Body of pancreas (tissue), 4 donors: ENCODE data around the gene CXXC5. TPM values are rescaled to one million over a fixed set of nuclear protein-coding genes. Genes with fewer than 3 reads are reported as not detected.

Source experiments
- ATAC-seq: fragments of 150-250 bp; one replicate; pipeline ENCODE4 v1.9.1; 2016
- DNase-seq, 4 donors: peaks; one replicate each; pipeline ENCODE4 v3.0.0-alpha.2; 2019
- H3K27ac ChIP-seq, 4 donors: fragments of 200-600 bp; sonication (generic); 1 replicate in 3 of 4; 2 replicates in 1 of 4; pipeline versions ENCODE4 v1.5.1 to v1.6.1; 2016 to 2019; ENCODE audit warnings: mild to moderate bottlenecking in 1 of 4, mixed read lengths in 1 of 4, moderate library complexity in 1 of 4
- H3K27me3 ChIP-seq, 2 donors: fragments of 200-600 bp; sonication (generic); one replicate each; pipeline ENCODE4 v1.6.0; 2016; ENCODE audit warnings: mild to moderate bottlenecking in 1 of 2
- H3K36me3 ChIP-seq, 2 donors: fragments of 200-600 bp; sonication (generic); replicated peaks in 1 of 2; 2 replicates each; pipeline ENCODE4 v1.5.1; 2016; ENCODE audit warnings: low read depth in 2 of 2; ENCODE audit not compliant: insufficient read depth in 1 of 2
- H3K4me1 ChIP-seq: fragments of 200-600 bp; sonication (generic); one replicate; pipeline ENCODE4 v1.6.0; 2016
- H3K4me3 ChIP-seq, 2 donors: fragments of 200-600 bp; sonication (generic); 1 replicate in 1 of 2; 2 replicates in 1 of 2; pipeline ENCODE4 v1.5.1; 2016 to 2019
- H3K9me3 ChIP-seq, 3 donors: fragments of 200-600 bp; sonication (generic); 1 replicate in 2 of 3; 2 replicates in 1 of 3; pipeline ENCODE4 v1.5.1; 2016
- POLR2A ChIP-seq, 3 donors: fragments of 450-650 bp; IDR thresholded peaks; one replicate each; pipeline ENCODE4 v1.6.1; 2016; ENCODE audit warnings: antibody characterized with exemption in 3 of 3, mild to moderate bottlenecking in 2 of 3
- WGBS, 2 donors: methylation state at CpG; one replicate each; pipeline ENCODE4 v1.1.5; 2017; 5-methylcytosine and 5-hydroxymethylcytosine counted together
- intact Hi-C: fragments of 100-400 bp; cut with DNase I; formaldehyde crosslinking; loops from one replicate; pipeline ENCODE4 v1.15.1; 2023
- total RNA-seq, 2 donors: library from RNA; depleted of rRNA; stranded (reverse); fragments of >200 nt; gene quantifications; one replicate each; pipeline ENCODE4 v1.1.0, GENCODE V29; 2016
- TF ChIP-seq, protein P1 (sequence below), 7 experiments: fragments of 450-650 bp in 4 of 7; fragments of 200-600 bp in 3 of 7; sonication (generic) in 3 of 7; IDR thresholded peaks; one replicate each; pipeline ENCODE4 v1.5.1; 2016 to 2019; ENCODE audit warnings: antibody characterized with exemption in 7 of 7

Gene CXXC5
- total RNA-seq, 2 donors from 2014 or later, result 86.6 to 87.7 TPM

DNA sequence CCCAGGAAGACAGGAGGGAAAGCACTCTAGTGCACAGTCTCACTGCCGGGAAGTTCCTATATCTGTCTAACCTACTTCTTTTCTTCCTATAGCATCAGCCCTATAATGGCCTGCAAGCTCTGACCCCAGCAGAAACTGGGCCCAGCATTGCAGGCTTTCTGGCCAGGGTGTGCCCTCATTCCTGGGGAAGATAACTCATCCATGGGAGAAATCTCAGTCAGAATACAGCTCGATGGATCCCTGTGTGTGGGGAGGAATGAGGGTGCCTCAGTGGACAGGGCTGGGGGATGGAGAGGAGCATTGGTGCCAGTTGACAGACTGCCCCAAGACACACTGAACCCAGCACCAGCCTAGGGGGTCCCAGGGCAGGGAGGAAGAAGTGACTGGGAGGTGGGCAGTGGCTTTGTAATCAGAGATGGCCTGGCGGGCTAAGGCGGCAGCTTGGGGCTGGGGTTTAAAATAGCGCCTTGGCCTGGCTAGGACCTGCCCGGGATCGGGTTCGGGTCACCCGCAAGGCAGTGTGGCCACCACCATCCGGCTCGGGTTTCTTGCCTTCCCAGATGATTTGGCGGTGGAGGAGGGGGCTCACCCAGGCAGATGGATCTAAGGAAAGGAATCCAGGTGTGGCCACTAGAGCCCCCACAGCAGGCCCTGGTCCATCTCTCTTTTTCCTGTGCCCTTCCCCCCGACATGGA is 7.6 kb upstream of the CXXC5 start:
- H3K4me3 ChIP-seq, result no peak overlapping the region
- intact Hi-C loops, result no loop called here
- no peaks in the 10 kb centered on the region for H3K36me3 ChIP-seq
- no peaks in the 10 kb centered on the region for H3K27me3 ChIP-seq
- 88 to 89% methylated on average over 9 to 13 of the region's 13 CpGs for WGBS, 2 donors
- DNase-seq (peak in 2 of 4 donors; percentile 5 to 12), ATAC-seq (no peak)
- peaks cover 84% of the 10 kb centered on the region for H3K4me1 ChIP-seq
- peak overlapping the region; percentile 91 to 98 (median 98) for H3K27ac ChIP-seq
- H3K9me3 ChIP-seq, result no peaks in the 10 kb centered on the region
- no peak for TF ChIP-seq POLR2A (IDR thresholded peaks at IDR 0.05)
- TF ChIP-seq, protein P1, sequence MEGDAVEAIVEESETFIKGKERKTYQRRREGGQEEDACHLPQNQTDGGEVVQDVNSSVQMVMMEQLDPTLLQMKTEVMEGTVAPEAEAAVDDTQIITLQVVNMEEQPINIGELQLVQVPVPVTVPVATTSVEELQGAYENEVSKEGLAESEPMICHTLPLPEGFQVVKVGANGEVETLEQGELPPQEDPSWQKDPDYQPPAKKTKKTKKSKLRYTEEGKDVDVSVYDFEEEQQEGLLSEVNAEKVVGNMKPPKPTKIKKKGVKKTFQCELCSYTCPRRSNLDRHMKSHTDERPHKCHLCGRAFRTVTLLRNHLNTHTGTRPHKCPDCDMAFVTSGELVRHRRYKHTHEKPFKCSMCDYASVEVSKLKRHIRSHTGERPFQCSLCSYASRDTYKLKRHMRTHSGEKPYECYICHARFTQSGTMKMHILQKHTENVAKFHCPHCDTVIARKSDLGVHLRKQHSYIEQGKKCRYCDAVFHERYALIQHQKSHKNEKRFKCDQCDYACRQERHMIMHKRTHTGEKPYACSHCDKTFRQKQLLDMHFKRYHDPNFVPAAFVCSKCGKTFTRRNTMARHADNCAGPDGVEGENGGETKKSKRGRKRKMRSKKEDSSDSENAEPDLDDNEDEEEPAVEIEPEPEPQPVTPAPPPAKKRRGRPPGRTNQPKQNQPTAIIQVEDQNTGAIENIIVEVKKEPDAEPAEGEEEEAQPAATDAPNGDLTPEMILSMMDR (IDR thresholded peaks at IDR 0.05), result no peak

- WGBS, 2 donors, result 88 to 95% methylated on average over 5 to 6 of the region's 6 CpGs
- DNase-seq (peak in 1 of 4 donors; percentile 4), ATAC-seq (no peak)
- TF ChIP-seq POLR2A (IDR thresholded peaks at IDR 0.05), result no peak
- TF ChIP-seq, protein P1 (IDR thresholded peaks at IDR 0.05), result no peak
- Histone ChIP-seq H3K4me3 (no peak overlapping the region), H3K36me3 (no peaks in the 10 kb centered on the region), H3K27ac (peak overlapping the region in 2 of 4 donors; percentile 7 to 13), H3K4me1 (peaks cover 78% of the 10 kb centered on the region), H3K27me3 (no peaks in the 10 kb centered on the region), H3K9me3 (no peaks in the 10 kb centered on the region)
- intact Hi-C loops, result no loop called here
These were observed 6.8 kb upstream of the CXXC5 start for GRCh38 chr5:139641116-139642080.

GRCh38 chr5:139642213-139642612 is 5.9 kb upstream of the CXXC5 start:
- H3K4me3 ChIP-seq, result no peak overlapping the region
- no peaks in the 10 kb centered on the region for H3K36me3 ChIP-seq
- DNase-seq, result peak in 1 of 4 donors; percentile 2
- ATAC-seq, result no peak
- no peaks in the 10 kb centered on the region for H3K27me3 ChIP-seq
- peak overlapping the region; percentile 77 to 86 (median 83) for H3K27ac ChIP-seq
- WGBS, 2 donors, result 54 to 88% methylated on average over 3 to 7 of the region's 7 CpGs
- peaks cover 79% of the 10 kb centered on the region for H3K4me1 ChIP-seq
- intact Hi-C loops, result no loop called here
- no peaks in the 10 kb centered on the region for H3K9me3 ChIP-seq
- TF ChIP-seq, protein P1 (IDR thresholded peaks at IDR 0.05), result no peak
- no peak for TF ChIP-seq POLR2A (IDR thresholded peaks at IDR 0.05)

DNA sequence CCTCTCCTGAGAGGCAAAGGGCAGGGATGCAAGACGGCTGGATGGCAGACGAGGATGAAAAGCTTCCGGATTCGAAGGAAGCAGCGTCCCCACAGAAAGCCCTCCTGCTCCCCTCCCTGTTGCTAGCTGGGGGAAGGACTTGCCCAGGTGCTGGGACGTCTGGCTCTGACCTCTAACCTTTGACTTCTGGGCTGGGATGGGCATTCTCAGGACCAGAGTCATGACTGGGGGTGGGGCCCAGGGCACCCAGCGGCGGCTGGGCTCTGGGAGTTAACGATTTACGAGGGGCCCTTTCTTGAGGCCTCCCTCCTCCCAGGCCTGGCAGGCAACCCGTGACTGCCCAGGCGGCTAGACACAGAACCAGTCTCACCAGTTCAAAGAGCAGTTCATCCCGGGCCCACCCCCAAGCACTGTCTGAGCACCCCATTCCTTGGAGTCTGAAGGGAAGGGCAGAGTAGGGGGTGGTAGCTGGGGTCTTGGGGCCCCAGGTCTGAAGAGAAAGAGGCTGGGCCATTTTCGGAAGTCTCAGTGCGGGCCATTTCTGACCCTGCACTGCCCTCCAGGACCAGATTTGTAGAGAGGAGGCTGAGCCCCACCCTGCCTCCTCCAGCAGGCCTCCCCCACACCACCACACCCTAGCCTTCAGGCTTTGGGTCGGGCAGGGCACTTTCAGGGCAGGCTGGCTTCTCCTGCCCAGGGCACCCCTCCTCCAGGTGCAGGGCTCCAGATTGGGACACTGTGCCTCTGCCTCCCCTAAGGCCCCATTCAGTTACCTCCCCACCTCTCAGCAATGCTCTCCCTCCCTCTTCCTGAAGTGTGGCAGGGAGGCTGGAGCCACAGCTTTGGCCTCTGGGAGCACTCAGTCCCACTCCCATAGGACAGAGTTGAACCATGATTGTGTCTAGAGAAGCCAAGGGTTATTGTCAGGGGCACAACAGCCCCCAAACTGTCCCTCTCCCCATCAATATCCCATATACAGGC is 5.0 kb upstream of the CXXC5 start:
- intact Hi-C loops, result no loop called here
- peak overlapping the region; percentile 77 to 86 (median 83) for H3K27ac ChIP-seq
- DNase-seq, result peak; percentile 81 to 93 (median 90)

More for the DNA sequence above, 5.0 kb upstream of the CXXC5 start:
- Histone ChIP-seq H3K27me3 (no peaks in the 10 kb centered on the region), H3K9me3 (no peaks in the 10 kb centered on the region), H3K36me3 (no peaks in the 10 kb centered on the region), H3K4me3 (no peak overlapping the region), H3K4me1 (peaks cover 79% of the 10 kb centered on the region)
- 8 to 25% methylated on average over 6 to 16 of the region's 16 CpGs for whole genome bisulfite sequencing, 2 donors
- peak; percentile 64 for ATAC-seq
- TF ChIP-seq, protein P1 (IDR thresholded peaks at IDR 0.05), result no peak
- peak in 2 of 3 donors; percentile 32 to 38 for TF ChIP-seq POLR2A (IDR thresholded peaks at IDR 0.05)
